Activated CD4-positive, alpha-beta T cell treated with anti-CD3 and anti-CD28 coated beads for 36 hours (primary cell): Measurements from ENCODE around the gene PIGZ. TPM values are rescaled to one million over a fixed set of nuclear protein-coding genes. Genes with fewer than 3 reads are reported as not detected.

Experiments
- ATAC-seq: fragments of 200-7000 bp; cut with Tn5 transposase; one replicate; pipeline ENCODE4 v1.10.0; 2021; ENCODE audit warnings: mild to moderate bottlenecking, moderate library complexity
- CTCF ChIA-PET: fragments of 350-600 bp; sonication (Branson Sonifier 250); formaldehyde crosslinking; loops from one replicate; lab custom pipeline; 2021; ENCODE audit warnings: antibody characterized with exemption; lab: Charles Lee
- POLR2A ChIA-PET: fragments of 350-600 bp; sonication (Branson Sonifier 250); formaldehyde crosslinking; loops from one replicate; lab custom pipeline; 2021; ENCODE audit warnings: antibody characterized with exemption, inconsistent platforms; lab: Charles Lee
- DNase-seq: peaks from one replicate; pipeline ENCODE4 v3.0.0-alpha.2; 2020
- H3K27ac Mint-ChIP-seq: one replicate; pipeline ENCODE4 v1.8.0; 2021; ENCODE audit warnings: mixed read lengths
- H3K27me3 Mint-ChIP-seq: one replicate; pipeline ENCODE4 v1.8.0; 2021; ENCODE audit warnings: mixed read lengths
- H3K36me3 Mint-ChIP-seq: one replicate; pipeline ENCODE4 v1.8.0; 2021; ENCODE audit warnings: low read depth, mixed read lengths
- H3K4me1 Mint-ChIP-seq: one replicate; pipeline ENCODE4 v1.8.0; 2021; ENCODE audit warnings: mixed read lengths
- H3K4me3 Mint-ChIP-seq: one replicate; pipeline ENCODE4 v1.8.0; 2021; ENCODE audit warnings: mild to moderate bottlenecking, moderate library complexity, mixed read lengths
- H3K9me3 Mint-ChIP-seq: one replicate; pipeline ENCODE4 v1.8.0; 2021; ENCODE audit warnings: low read depth, mixed read lengths
- intact Hi-C, 2 experiments: fragments of 100-400 bp; cut with DNase I in 1 of 2; cut with micrococcal nuclease in 1 of 2; formaldehyde crosslinking; loops; one replicate each; pipeline versions ENCODE4 v1.14.2 to v1.15.1; 2022 to 2024; cut with DNase I, micrococcal nuclease
- total RNA-seq, 2 experiments: library from RNA; stranded (reverse); gene quantifications; one replicate each; pipeline ENCODE4 v1.2.3, GENCODE V29; 2021

PIGZ gene
- total RNA-seq, 2 experiments from 2014 or later, result 0.44 to 0.71 TPM

DNA sequence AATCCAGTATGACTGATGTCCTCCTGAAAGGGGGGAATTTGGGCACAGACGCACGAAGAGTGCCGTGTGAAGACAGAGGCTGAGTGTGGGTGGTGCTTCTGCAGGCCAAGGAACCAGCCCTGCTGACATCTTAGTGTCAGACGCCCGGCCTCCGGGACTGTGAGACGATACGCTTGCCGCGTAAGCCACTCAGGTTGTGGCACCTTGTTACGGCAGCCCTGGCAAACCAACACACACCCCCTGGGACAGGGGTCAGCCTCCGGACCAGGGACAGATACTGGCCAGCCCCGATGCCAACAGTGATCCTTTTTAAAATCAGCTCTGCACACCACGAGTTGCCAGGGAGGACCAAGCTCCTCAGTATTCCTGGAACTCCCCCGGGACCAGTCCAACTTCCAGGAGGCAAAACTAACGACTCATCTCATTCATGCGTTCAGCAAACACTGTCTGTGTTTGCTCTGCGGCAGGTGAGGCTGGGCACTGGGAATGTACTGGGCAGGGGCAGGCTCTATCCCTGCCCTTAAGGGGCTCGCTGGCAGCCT is 21.2 kb upstream of the PIGZ start:
- POLR2A ChIA-PET, result no interaction called here
- intact Hi-C loops, result no loop called here
- H3K4me1 Mint-ChIP-seq, result no peaks in the 10 kb centered on the region
- DNase-seq (no peak), ATAC-seq (no peak)
- H3K27ac Mint-ChIP-seq, result no peak overlapping the region
- no peak overlapping the region for H3K4me3 Mint-ChIP-seq
- CTCF ChIA-PET, result no interaction called here
- no peaks in the 10 kb centered on the region for H3K36me3 Mint-ChIP-seq
- peaks cover 3% of the 10 kb centered on the region for H3K27me3 Mint-ChIP-seq
- no peaks in the 10 kb centered on the region for H3K9me3 Mint-ChIP-seq

DNA sequence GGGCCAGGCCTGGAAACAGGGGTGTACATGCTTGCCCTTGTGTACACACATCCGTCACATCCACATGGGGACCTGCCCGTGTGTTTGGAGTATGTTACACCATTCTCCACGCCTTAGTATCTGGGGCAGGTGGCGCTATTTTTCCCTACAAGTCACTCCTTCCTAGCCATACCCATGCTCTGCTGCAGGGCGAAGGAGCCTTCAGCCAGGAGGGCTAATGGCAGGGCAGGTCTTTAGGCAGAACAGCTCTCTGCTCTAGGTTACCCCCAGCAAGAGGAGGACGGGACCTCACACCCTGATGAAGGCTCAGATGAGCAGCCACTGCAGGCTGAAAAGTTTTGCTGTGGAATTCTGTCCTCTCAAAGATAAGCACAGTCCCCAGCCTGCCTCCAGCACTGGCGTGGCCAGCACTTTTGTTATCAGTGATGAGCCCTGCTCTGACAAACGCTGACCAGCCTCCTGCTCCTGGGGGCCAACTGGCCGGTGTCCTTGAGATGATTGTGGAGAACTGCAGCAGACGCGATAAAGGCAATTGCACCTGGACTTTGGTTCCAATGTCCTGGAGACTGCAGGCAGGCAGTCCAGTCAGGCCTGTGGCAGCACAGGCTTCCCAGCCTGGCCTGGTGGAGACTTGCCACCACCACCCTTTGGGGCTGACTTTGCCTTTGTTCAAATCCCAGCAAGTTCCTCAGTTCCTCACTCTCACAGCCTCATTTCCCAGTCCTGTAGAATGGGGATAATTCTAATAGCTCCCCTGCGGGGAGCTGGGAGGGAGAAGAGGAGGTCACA is 19.8 kb upstream of the PIGZ start:
- H3K27me3 Mint-ChIP-seq, result peaks cover 3% of the 10 kb centered on the region

DNA sequence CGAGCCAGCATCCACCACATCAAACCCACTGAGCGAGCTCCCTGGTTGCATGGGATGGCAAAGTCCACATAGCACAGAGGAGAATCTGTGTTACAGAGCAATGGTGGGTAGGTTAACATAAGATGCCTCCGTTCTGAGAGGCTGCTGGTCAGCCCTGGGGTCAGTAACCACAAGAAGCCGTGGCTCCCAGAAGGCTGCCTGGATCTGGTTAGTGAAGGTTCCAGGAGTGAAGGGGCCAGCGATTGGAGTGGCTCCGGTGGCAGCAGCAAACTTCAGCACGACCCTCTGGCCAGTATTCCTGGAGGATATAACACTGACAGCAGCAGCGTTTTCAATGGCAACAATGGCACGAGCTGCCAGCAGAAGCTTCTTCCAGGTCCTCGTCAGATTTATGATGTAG is 18.4 kb upstream of the PIGZ start:
- ChIA-PET POLR2A (no interaction called here), CTCF (interaction anchor here (0.7 kb wide), 1 partner anchor 42 kb away, joined by 3 read pairs; the partner anchor contains the start of gene MELTF)
- ATAC-seq (no peak), DNase-seq (no peak)
- H3K27ac Mint-ChIP-seq, result no peak overlapping the region
- no peaks in the 10 kb centered on the region for H3K36me3 Mint-ChIP-seq
- intact Hi-C loops, result no loop called here
- H3K27me3 Mint-ChIP-seq, result peaks cover 3% of the 10 kb centered on the region
- H3K4me1 Mint-ChIP-seq, result no peaks in the 10 kb centered on the region
- H3K4me3 Mint-ChIP-seq, result no peak overlapping the region
- H3K9me3 Mint-ChIP-seq, result peaks cover 8% of the 10 kb centered on the region

More for the DNA sequence above, 19.8 kb upstream of the PIGZ start:
- no peak for ATAC-seq
- no peak overlapping the region for H3K27ac Mint-ChIP-seq
- no peak overlapping the region for H3K4me3 Mint-ChIP-seq
- CTCF ChIA-PET, result interaction anchor here (0.7 kb wide), 1 partner anchor 10 kb away, joined by 3 read pairs; no protein-coding TSS in a partner anchor
- peaks cover 3% of the 10 kb centered on the region for H3K9me3 Mint-ChIP-seq
- no peaks in the 10 kb centered on the region for H3K36me3 Mint-ChIP-seq
- no peak for DNase-seq
- H3K4me1 Mint-ChIP-seq, result no peaks in the 10 kb centered on the region
- POLR2A ChIA-PET, result interaction anchor here (0.6 kb wide), 1 partner anchor 92 kb away, joined by 3 read pairs; no protein-coding TSS in a partner anchor
- intact Hi-C loops, result no loop called here

GRCh38 chr3:196985954-196986885 is 17.6 kb upstream of the PIGZ start:
- Mint-ChIP-seq H3K4me3 (no peak overlapping the region), H3K27ac (no peak overlapping the region), H3K36me3 (no peaks in the 10 kb centered on the region), H3K9me3 (peaks cover 8% of the 10 kb centered on the region), H3K4me1 (no peaks in the 10 kb centered on the region), H3K27me3 (peaks cover 3% of the 10 kb centered on the region)
- intact Hi-C loops, result no loop called here
- POLR2A ChIA-PET, result no interaction called here
- DNase-seq (no peak), ATAC-seq (no peak)
- CTCF ChIA-PET, result interaction anchor here (0.7 kb wide), 1 partner anchor 43 kb away, joined by 3 read pairs; the partner anchor contains the start of gene MELTF

- no peak for DNase-seq
- ChIA-PET CTCF (interaction anchor here (1.4 kb wide), 1 partner anchor 148 kb away, joined by 5 read pairs; no protein-coding TSS in a partner anchor), POLR2A (no interaction called here)
- no peaks in the 10 kb centered on the region for H3K36me3 Mint-ChIP-seq
- ATAC-seq, result no peak
- no peak overlapping the region for H3K27ac Mint-ChIP-seq
- H3K4me3 Mint-ChIP-seq, result no peak overlapping the region
- intact Hi-C loops, result no loop called here
- peaks cover 8% of the 10 kb centered on the region for H3K9me3 Mint-ChIP-seq
- H3K27me3 Mint-ChIP-seq, result peaks cover 3% of the 10 kb centered on the region
- no peaks in the 10 kb centered on the region for H3K4me1 Mint-ChIP-seq
Observed at GRCh38 chr3:196985298-196985697, 16.7 kb upstream of the PIGZ start.

GRCh38 chr3:196983186-196983585 is 14.6 kb upstream of the PIGZ start:
- Mint-ChIP-seq H3K4me1 (no peaks in the 10 kb centered on the region), H3K4me3 (no peak overlapping the region), H3K27ac (no peak overlapping the region), H3K36me3 (no peaks in the 10 kb centered on the region), H3K9me3 (peaks cover 8% of the 10 kb centered on the region), H3K27me3 (peaks cover 3% of the 10 kb centered on the region)
- ATAC-seq (no peak), DNase-seq (no peak)
- ChIA-PET POLR2A (no interaction called here), CTCF (no interaction called here)
- intact Hi-C loops, result no loop called here

DNA sequence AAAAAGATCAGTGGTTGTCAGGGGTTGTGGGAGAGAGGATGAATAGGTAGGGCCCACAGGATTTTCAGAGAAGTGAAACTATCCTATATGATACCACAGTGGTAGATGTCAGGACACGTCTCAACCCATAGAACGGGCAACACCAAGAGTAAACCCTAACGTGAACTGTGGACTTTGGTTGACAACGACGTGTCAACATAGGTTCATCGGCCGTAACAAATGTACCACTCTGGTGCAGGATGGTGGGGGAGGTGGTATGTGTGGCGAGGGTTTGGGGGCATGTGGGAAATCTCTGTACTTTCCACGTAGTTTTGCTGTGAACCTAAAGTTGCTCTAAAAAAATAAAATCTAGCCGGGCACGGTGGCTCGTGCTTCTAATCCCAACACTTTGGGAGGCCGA is 13.0 kb upstream of the PIGZ start:
- no peaks in the 10 kb centered on the region for H3K36me3 Mint-ChIP-seq
- ChIA-PET CTCF (interaction anchor here (0.6 kb wide), 1 partner anchor 252 kb away, joined by 3 read pairs; no protein-coding TSS in a partner anchor), POLR2A (no interaction called here)

DNA sequence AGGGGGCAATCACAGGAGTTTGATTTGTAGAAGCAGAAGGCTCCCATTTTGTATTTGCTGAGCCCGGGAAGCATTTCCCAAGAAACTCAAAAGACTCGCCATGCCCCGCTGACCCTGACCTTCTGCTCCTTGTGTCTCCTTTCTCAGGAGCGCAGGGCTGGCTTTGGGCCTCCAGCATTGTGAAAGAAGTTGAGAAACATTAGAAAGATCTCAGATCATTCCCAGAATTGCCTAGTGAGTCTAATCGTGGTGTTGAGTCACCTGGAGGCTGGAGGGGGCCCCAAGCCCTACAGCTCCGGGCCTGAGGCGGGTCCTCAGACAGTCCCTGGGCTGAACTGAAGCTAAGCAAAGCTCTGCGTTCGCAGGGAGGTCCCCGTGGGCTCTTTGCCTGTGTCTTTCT is 10.9 kb upstream of the PIGZ start:
- Mint-ChIP-seq H3K4me1 (no peaks in the 10 kb centered on the region), H3K4me3 (no peak overlapping the region), H3K27me3 (no peaks in the 10 kb centered on the region), H3K36me3 (no peaks in the 10 kb centered on the region), H3K9me3 (peaks cover 8% of the 10 kb centered on the region), H3K27ac (no peak overlapping the region)
- POLR2A ChIA-PET, result no interaction called here
- DNase-seq, result no peak
- CTCF ChIA-PET, result interaction anchor here (0.6 to 1.6 kb wide), 5 partner anchors 12 to 208 kb away, joined by 3 to 7 read pairs (median 3); no protein-coding TSS in a partner anchor
- intact Hi-C loops, result no loop called here
- no peak for ATAC-seq

More for the DNA sequence above, 13.0 kb upstream of the PIGZ start:
- DNase-seq, result no peak
- Mint-ChIP-seq H3K4me1 (no peaks in the 10 kb centered on the region), H3K9me3 (peaks cover 8% of the 10 kb centered on the region), H3K4me3 (no peak overlapping the region), H3K27ac (no peak overlapping the region), H3K27me3 (peaks cover 3% of the 10 kb centered on the region)
- no peak for ATAC-seq
- intact Hi-C loops, result no loop called here

DNA sequence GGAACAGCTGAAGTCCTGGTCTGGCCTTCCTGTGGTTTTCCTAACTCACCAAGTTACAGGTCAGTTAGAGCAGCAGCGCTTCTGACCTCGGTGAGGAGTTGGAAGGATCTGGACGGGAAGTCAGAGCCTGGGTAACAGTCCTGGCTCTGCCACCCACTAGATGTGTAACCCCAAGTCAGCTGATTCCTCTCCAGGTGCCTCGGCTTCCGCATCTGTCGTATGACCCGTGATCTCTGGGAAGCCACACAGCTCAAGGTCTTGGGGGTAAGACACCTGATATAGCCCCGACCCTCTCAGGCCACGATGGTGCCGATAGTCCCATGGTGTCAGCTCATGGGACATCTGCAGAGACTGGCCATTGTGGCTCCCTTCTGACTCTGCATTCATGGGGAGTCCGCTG is 8.3 kb upstream of the PIGZ start:
- H3K36me3 Mint-ChIP-seq, result no peaks in the 10 kb centered on the region
- H3K27ac Mint-ChIP-seq, result no peak overlapping the region
- no peaks in the 10 kb centered on the region for H3K4me1 Mint-ChIP-seq
- no peak for ATAC-seq
- no peak for DNase-seq
- H3K27me3 Mint-ChIP-seq, result no peaks in the 10 kb centered on the region
- H3K4me3 Mint-ChIP-seq, result no peak overlapping the region
- ChIA-PET POLR2A (no interaction called here), CTCF (interaction anchor here (0.7 kb wide), 1 partner anchor 63 kb away, joined by 3 read pairs; no protein-coding TSS in a partner anchor)
- intact Hi-C loops, result no loop called here
- H3K9me3 Mint-ChIP-seq, result no peaks in the 10 kb centered on the region

- no peak for DNase-seq
- no peak overlapping the region for H3K27ac Mint-ChIP-seq
Observed at GRCh38 chr3:196975349-196975748, 6.7 kb upstream of the PIGZ start.

GRCh38 chr3:196974661-196975060 is 6.0 kb upstream of the PIGZ start:
- no peak overlapping the region for H3K4me3 Mint-ChIP-seq
- ChIA-PET CTCF (interaction anchor here (0.8 to 1.0 kb wide), 3 partner anchors 137 to 342 kb away, joined by 4 to 5 read pairs (median 4); no protein-coding TSS in a partner anchor), POLR2A (no interaction called here)
- H3K4me1 Mint-ChIP-seq, result peaks cover 5% of the 10 kb centered on the region
- no peak for DNase-seq
- ATAC-seq, result no peak
- intact Hi-C loops, result no loop called here
- no peak overlapping the region for H3K27ac Mint-ChIP-seq
- peaks cover 4% of the 10 kb centered on the region for H3K27me3 Mint-ChIP-seq
- H3K36me3 Mint-ChIP-seq, result no peaks in the 10 kb centered on the region
- no peaks in the 10 kb centered on the region for H3K9me3 Mint-ChIP-seq

More at GRCh38 chr3:196975349-196975748, 6.7 kb upstream of the PIGZ start:
- ChIA-PET CTCF (interaction anchor here (0.6 kb wide), 1 partner anchor 155 kb away, joined by 3 read pairs; no protein-coding TSS in a partner anchor), POLR2A (no interaction called here)
- Mint-ChIP-seq H3K4me3 (no peak overlapping the region), H3K9me3 (no peaks in the 10 kb centered on the region), H3K27me3 (peaks cover 2% of the 10 kb centered on the region), H3K4me1 (peaks cover 3% of the 10 kb centered on the region), H3K36me3 (no peaks in the 10 kb centered on the region)
- ATAC-seq, result no peak
- intact Hi-C loops, result no loop called here
